Hindlimb muscle (tissue), 1 donor: ENCODE measurements around the gene MAPK8IP3. TPM values are rescaled to one million over a fixed set of nuclear protein-coding genes. Genes with fewer than 3 reads are reported as not detected.
A peak's percentile ranks its signal among the peaks of the same experiment; 100 is the strongest.

Experiments
- DNase-seq: peaks from one replicate; pipeline ENCODE4 v3.0.0-alpha.2; 2013
- polyA plus RNA-seq: library from polyadenylated mRNA; unstranded; fragments of 120-200 nt; gene quantifications from one replicate; pipeline ENCODE4 v1.2.1, GENCODE V29; 2013; ENCODE audit not compliant: insufficient read length

MAPK8IP3 gene
- polyA plus RNA-seq, 1 donor = 55.3 TPM

GRCh38 chr16:1775006-1775845 is 69.2 kb downstream of the MAPK8IP3 start:
- DNase-seq = no peak

GRCh38 chr16:1775846-1776671 is 70.1 kb downstream of the MAPK8IP3 start:
- DNase-seq = no peak

GRCh38 chr16:1776672-1776955 is 70.6 kb downstream of the MAPK8IP3 start:
- no peak for DNase-seq

- no peak for DNase-seq
These were observed 71.0 kb downstream of the MAPK8IP3 start for GRCh38 chr16:1776991-1777374.

- DNase-seq = no peak
These were observed 71.6 kb downstream of the MAPK8IP3 start for GRCh38 chr16:1777375-1778199.

GRCh38 chr16:1778200-1779179 is 72.5 kb downstream of the MAPK8IP3 start:
- DNase-seq = no peak

GRCh38 chr16:1779234-1779701 is 73.3 kb downstream of the MAPK8IP3 start:
- no peak for DNase-seq

- DNase-seq = no peak
These were observed 74.0 kb downstream of the MAPK8IP3 start for GRCh38 chr16:1779741-1780676.

GRCh38 chr16:1780677-1781072 is 74.7 kb downstream of the MAPK8IP3 start:
- no peak for DNase-seq

- no peak for DNase-seq
These were observed 75.3 kb downstream of the MAPK8IP3 start for GRCh38 chr16:1781254-1781653.

GRCh38 chr16:1781758-1782407 is 75.9 kb downstream of the MAPK8IP3 start:
- no peak for DNase-seq

GRCh38 chr16:1782408-1783264 is 76.6 kb downstream of the MAPK8IP3 start, which contains the start of the genes NUBP2 and SPSB3:
TSS of gene NUBP2 (plus strand) at chr16:1782960. CDS start at chr16:1783021, 61 bp downstream.
TSS of gene SPSB3 (minus strand) at chr16:1782571. CDS start at chr16:1781483, 1,088 bp downstream.
- peak; percentile 100 for DNase-seq

- no peak for DNase-seq
These were observed 79.2 kb downstream of the MAPK8IP3 start for GRCh38 chr16:1784977-1785845.

GRCh38 chr16:1785846-1786170 is 79.8 kb downstream of the MAPK8IP3 start:
- no peak for DNase-seq

- DNase-seq = no peak
These were observed 80.5 kb downstream of the MAPK8IP3 start for GRCh38 chr16:1786242-1787055.

- no peak for DNase-seq
These were observed 81.0 kb downstream of the MAPK8IP3 start for GRCh38 chr16:1787056-1787321.
